WTC11 (cell line): ENCODE data around the gene COL25A1. TPM values are rescaled to one million over a fixed set of nuclear protein-coding genes. Genes with fewer than 3 reads are reported as not detected.

Source experiments
- ATAC-seq: fragments of 200-7000 bp; cut with Tn5 transposase; 2 replicates; pipeline ENCODE4 v1.10.0; 2021; ENCODE audit warnings: mild to moderate bottlenecking, moderate library complexity
- CTCF ChIA-PET: fragments of 300-600 bp; sonication (Branson Sonifier 250); formaldehyde crosslinking; loops from one replicate; lab custom pipeline; 2021; ENCODE audit warnings: antibody characterized with exemption; lab: Charles Lee
- POLR2A ChIA-PET: fragments of 350-600 bp; sonication (Branson Sonifier 250); formaldehyde crosslinking; loops from one replicate; lab custom pipeline; 2021; ENCODE audit warnings: antibody characterized with exemption; lab: Charles Lee
- DNase-seq: peaks from one replicate; pipeline ENCODE4 v3.0.0; 2021; ENCODE audit warnings: low spot score
- H3K27ac Mint-ChIP-seq: 2 replicates; pipeline ENCODE4 v1.8.0; 2021; ENCODE audit warnings: mixed read lengths
- H3K27me3 Mint-ChIP-seq: 2 replicates; pipeline ENCODE4 v1.8.0; 2021; ENCODE audit warnings: low read depth, mild to moderate bottlenecking, moderate library complexity, mixed read lengths
- H3K36me3 Mint-ChIP-seq: 2 replicates; pipeline ENCODE4 v1.8.0; 2021; ENCODE audit warnings: mixed read lengths
- H3K4me1 Mint-ChIP-seq: 2 replicates; pipeline ENCODE4 v1.8.0; 2022; ENCODE audit warnings: mixed read lengths
- H3K4me3 Mint-ChIP-seq: 2 replicates; pipeline ENCODE4 v1.8.0; 2021; ENCODE audit warnings: mild to moderate bottlenecking, moderate library complexity, mixed read lengths
- H3K9me3 Mint-ChIP-seq: 2 replicates; pipeline ENCODE4 v1.8.0; 2021; ENCODE audit warnings: mixed read lengths
- CREB1 ChIP-seq: sonication (generic); formaldehyde crosslinking; IDR thresholded peaks from 2 replicates; pipeline ENCODE4 v1.8.0; 2023; ENCODE audit warnings: mild to moderate bottlenecking, missing genetic modification reagents
- ELF4 ChIP-seq: sonication (generic); formaldehyde crosslinking; IDR thresholded peaks from 2 replicates; pipeline ENCODE4 v1.8.1; 2022; ENCODE audit warnings: low read depth, mild to moderate bottlenecking, moderate library complexity, missing genetic modification reagents
- EMX1 ChIP-seq: fragments of 250-450 bp; sonication (Bioruptor Pico); IDR thresholded peaks from 2 replicates; pipeline ENCODE4 v1.8.0; 2021; ENCODE audit warnings: mild to moderate bottlenecking
- ETV6 ChIP-seq: sonication (generic); formaldehyde crosslinking; IDR thresholded peaks from 2 replicates; pipeline ENCODE4 v1.8.1; 2022; ENCODE audit warnings: mild to moderate bottlenecking, missing genetic modification reagents
- FOXJ3 ChIP-seq: sonication (generic); formaldehyde crosslinking; IDR thresholded peaks from 2 replicates; pipeline ENCODE4 v1.9.0; 2021; ENCODE audit warnings: missing genetic modification reagents, mild to moderate bottlenecking, borderline replicate concordance
- KAT7 ChIP-seq: sonication (generic); formaldehyde crosslinking; IDR thresholded peaks from 2 replicates; pipeline ENCODE4 v1.8.1; 2023; ENCODE audit warnings: missing genetic modification reagents, mild to moderate bottlenecking, borderline replicate concordance
- PRRX2 ChIP-seq: fragments of 250-450 bp; sonication (Bioruptor Pico); IDR thresholded peaks from 2 replicates; pipeline ENCODE4 v1.8.0; 2021; ENCODE audit warnings: mild to moderate bottlenecking
- SMAD3 ChIP-seq: sonication (generic); formaldehyde crosslinking; IDR thresholded peaks from 2 replicates; pipeline ENCODE4 v1.8.0; 2022; ENCODE audit warnings: missing genetic modification reagents, mild to moderate bottlenecking, borderline replicate concordance
- SOX15 ChIP-seq: fragments of 250-450 bp; sonication (Bioruptor Pico); IDR thresholded peaks from 2 replicates; pipeline ENCODE4 v1.9.0; 2021; ENCODE audit warnings: mild to moderate bottlenecking
- TCF7 ChIP-seq: sonication (generic); formaldehyde crosslinking; IDR thresholded peaks from 2 replicates; pipeline ENCODE4 v1.8.0; 2022; ENCODE audit warnings: mild to moderate bottlenecking, low read depth, missing genetic modification reagents, moderate library complexity
- TP53 ChIP-seq: sonication (generic); formaldehyde crosslinking; IDR thresholded peaks from 2 replicates; pipeline ENCODE4 v1.8.1; 2023; ENCODE audit warnings: mild to moderate bottlenecking, missing genetic modification reagents
- ZBTB21 ChIP-seq: sonication (generic); formaldehyde crosslinking; IDR thresholded peaks from 2 replicates; pipeline ENCODE4 v1.8.1; 2023; ENCODE audit warnings: mild to moderate bottlenecking, missing genetic modification reagents, borderline replicate concordance
- ZNF121 ChIP-seq: sonication (generic); formaldehyde crosslinking; IDR thresholded peaks from 2 replicates; pipeline ENCODE4 v1.8.0; 2023; ENCODE audit warnings: missing genetic modification reagents
- ZNF138 ChIP-seq: sonication (generic); formaldehyde crosslinking; conservative IDR thresholded peaks from 2 replicates; pipeline ENCODE4 v1.8.1; 2022; ENCODE audit warnings: mild to moderate bottlenecking, moderate library complexity, missing genetic modification reagents
- ZNF219 ChIP-seq: sonication (generic); formaldehyde crosslinking; IDR thresholded peaks from 2 replicates; pipeline ENCODE4 v1.8.0; 2023; ENCODE audit warnings: missing genetic modification reagents, mild to moderate bottlenecking, borderline replicate concordance
- ZNF263 ChIP-seq: sonication (generic); formaldehyde crosslinking; IDR thresholded peaks from 2 replicates; pipeline ENCODE4 v1.8.1; 2022; ENCODE audit warnings: low read depth, mild to moderate bottlenecking, moderate library complexity, missing genetic modification reagents
- ZNF396 ChIP-seq: fragments of 250-450 bp; sonication (Bioruptor Pico); IDR thresholded peaks from 2 replicates; pipeline ENCODE4 v1.8.0; 2021; ENCODE audit warnings: mild to moderate bottlenecking, moderate library complexity, borderline replicate concordance
- ZNF423 ChIP-seq: fragments of 250-450 bp; sonication (Bioruptor Pico); IDR thresholded peaks from 2 replicates; pipeline ENCODE4 v2.1.2; 2022; ENCODE audit warnings: mild to moderate bottlenecking, moderate library complexity
- total RNA-seq: library from RNA; stranded (reverse); gene quantifications from 3 replicates; pipeline ENCODE4 v1.2.3, GENCODE V29; 2021
- TF ChIP-seq, protein P1 (sequence below): sonication (generic); formaldehyde crosslinking; IDR thresholded peaks from 2 replicates; pipeline ENCODE4 v1.8.1; 2022; ENCODE audit warnings: low read depth, mild to moderate bottlenecking, moderate library complexity, missing genetic modification reagents, borderline replicate concordance
- TF ChIP-seq, protein P2 (sequence below): sonication (generic); formaldehyde crosslinking; IDR thresholded peaks from 2 replicates; pipeline ENCODE4 v1.8.1; 2023; ENCODE audit warnings: mild to moderate bottlenecking, missing genetic modification reagents
- TF ChIP-seq, protein P3 (sequence below): fragments of 250-450 bp; sonication (Bioruptor Pico); IDR thresholded peaks from 2 replicates; pipeline ENCODE4 v1.9.0; 2021; ENCODE audit warnings: mild to moderate bottlenecking
- TF ChIP-seq, protein P4 (sequence below): sonication (generic); formaldehyde crosslinking; IDR thresholded peaks from 2 replicates; pipeline ENCODE4 v1.8.0; 2023; ENCODE audit warnings: mild to moderate bottlenecking, missing genetic modification reagents
- TF ChIP-seq, protein P5 (sequence below): sonication (generic); formaldehyde crosslinking; IDR thresholded peaks from 2 replicates; pipeline ENCODE4 v1.8.0; 2022; ENCODE audit warnings: mild to moderate bottlenecking, missing genetic modification reagents
- TF ChIP-seq, protein P6 (sequence below): sonication (generic); formaldehyde crosslinking; IDR thresholded peaks from 2 replicates; pipeline ENCODE4 v1.8.1; 2022; ENCODE audit warnings: mild to moderate bottlenecking, missing genetic modification reagents, moderate library complexity, borderline replicate concordance
- TF ChIP-seq, protein P7 (sequence below): sonication (generic); formaldehyde crosslinking; conservative IDR thresholded peaks from 2 replicates; pipeline ENCODE4 v1.8.1; 2022; ENCODE audit warnings: mild to moderate bottlenecking, missing genetic modification reagents
- TF ChIP-seq, protein P8 (sequence below): sonication (generic); formaldehyde crosslinking; IDR thresholded peaks from 2 replicates; pipeline ENCODE4 v1.8.0; 2023; ENCODE audit warnings: missing genetic modification reagents
- TF ChIP-seq, protein P9 (sequence below): sonication (generic); formaldehyde crosslinking; IDR thresholded peaks from 2 replicates; pipeline ENCODE4 v1.8.1; 2023; ENCODE audit warnings: mild to moderate bottlenecking, moderate library complexity, missing genetic modification reagents

Gene COL25A1
- total RNA-seq, 1 experiment from 2014 or later, result 6.6 TPM

DNA sequence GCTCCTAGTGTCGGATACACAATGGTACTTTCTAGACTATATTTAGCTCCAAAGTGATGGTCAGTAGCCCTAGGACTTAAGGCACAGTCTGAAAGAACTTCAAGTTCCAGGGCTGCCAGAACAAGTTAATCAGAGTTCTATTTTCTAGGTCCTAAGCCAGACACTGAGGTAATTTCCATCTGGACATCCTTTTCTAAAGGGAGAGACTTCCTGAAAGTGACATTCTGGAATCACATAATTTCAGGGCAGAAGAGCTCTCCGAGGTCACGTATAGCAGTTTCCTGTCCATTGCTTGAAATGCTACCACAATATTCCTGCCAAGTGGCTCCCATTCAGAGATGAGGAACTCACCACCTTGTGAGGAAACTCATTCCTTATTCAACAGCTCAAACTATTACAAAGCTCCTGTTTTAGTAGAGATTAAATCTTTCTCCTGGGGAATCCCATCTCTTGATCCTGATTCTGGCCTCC lies 117.9 kb downstream of the COL25A1 start:
- H3K36me3 Mint-ChIP-seq, result peaks cover 10% of the 10 kb centered on the region

DNA sequence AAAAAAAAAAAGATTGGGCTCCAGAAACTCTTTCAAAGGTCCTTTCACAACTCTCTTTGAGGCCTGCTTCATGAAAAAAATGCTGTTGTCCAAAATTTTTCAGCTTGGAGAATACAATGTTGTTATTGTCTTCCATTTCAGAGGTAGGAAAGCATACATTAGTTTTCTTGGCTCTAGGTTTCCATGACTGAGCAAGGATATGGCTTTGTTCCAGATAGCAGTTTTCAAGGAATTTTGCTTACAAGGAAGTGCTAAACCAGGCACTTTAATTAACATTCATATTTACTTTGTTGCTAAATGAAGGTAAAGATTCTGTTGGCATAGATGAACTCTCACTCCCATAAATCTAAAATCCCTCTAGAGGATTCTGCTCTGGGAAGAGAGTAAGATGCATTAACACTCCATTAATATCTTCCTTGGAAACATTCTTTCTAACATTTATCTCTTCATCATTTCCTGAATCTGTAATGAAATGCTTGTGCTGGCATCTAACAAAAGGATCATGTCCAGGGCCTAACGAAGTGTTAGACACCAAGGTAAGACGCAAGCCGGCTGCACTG lies 118.4 kb downstream of the COL25A1 start:
- DNase-seq, result no peak
- POLR2A ChIA-PET, result no interaction called here
- no peak overlapping the region for H3K4me3 Mint-ChIP-seq
- H3K4me1 Mint-ChIP-seq, result peaks cover 57% of the 10 kb centered on the region
- no peak overlapping the region for H3K27ac Mint-ChIP-seq
- H3K27me3 Mint-ChIP-seq, result peaks cover 10% of the 10 kb centered on the region
- ATAC-seq, result no peak
- peaks cover 10% of the 10 kb centered on the region for H3K36me3 Mint-ChIP-seq
- CTCF ChIA-PET, result no interaction called here
- peaks cover 8% of the 10 kb centered on the region for H3K9me3 Mint-ChIP-seq
- TF ChIP-seq EMX1, result no peak
- no peak for TF ChIP-seq ZNF121 (CRISPR knock-in tag)
- TF ChIP-seq, protein P1, sequence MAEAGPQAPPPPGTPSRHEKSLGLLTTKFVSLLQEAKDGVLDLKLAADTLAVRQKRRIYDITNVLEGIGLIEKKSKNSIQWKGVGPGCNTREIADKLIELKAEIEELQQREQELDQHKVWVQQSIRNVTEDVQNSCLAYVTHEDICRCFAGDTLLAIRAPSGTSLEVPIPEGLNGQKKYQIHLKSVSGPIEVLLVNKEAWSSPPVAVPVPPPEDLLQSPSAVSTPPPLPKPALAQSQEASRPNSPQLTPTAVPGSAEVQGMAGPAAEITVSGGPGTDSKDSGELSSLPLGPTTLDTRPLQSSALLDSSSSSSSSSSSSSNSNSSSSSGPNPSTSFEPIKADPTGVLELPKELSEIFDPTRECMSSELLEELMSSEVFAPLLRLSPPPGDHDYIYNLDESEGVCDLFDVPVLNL (CRISPR knock-in tag), result no peak
- no peak for TF ChIP-seq PRRX2
- TF ChIP-seq FOXJ3 (CRISPR knock-in tag), result no peak
- TF ChIP-seq ZNF219 (CRISPR knock-in tag), result no peak
- TF ChIP-seq, protein P2, sequence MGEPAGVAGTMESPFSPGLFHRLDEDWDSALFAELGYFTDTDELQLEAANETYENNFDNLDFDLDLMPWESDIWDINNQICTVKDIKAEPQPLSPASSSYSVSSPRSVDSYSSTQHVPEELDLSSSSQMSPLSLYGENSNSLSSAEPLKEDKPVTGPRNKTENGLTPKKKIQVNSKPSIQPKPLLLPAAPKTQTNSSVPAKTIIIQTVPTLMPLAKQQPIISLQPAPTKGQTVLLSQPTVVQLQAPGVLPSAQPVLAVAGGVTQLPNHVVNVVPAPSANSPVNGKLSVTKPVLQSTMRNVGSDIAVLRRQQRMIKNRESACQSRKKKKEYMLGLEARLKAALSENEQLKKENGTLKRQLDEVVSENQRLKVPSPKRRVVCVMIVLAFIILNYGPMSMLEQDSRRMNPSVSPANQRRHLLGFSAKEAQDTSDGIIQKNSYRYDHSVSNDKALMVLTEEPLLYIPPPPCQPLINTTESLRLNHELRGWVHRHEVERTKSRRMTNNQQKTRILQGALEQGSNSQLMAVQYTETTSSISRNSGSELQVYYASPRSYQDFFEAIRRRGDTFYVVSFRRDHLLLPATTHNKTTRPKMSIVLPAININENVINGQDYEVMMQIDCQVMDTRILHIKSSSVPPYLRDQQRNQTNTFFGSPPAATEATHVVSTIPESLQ (CRISPR knock-in tag), result no peak
- no peak for TF ChIP-seq ELF4 (CRISPR knock-in tag)
- TF ChIP-seq, protein P3, sequence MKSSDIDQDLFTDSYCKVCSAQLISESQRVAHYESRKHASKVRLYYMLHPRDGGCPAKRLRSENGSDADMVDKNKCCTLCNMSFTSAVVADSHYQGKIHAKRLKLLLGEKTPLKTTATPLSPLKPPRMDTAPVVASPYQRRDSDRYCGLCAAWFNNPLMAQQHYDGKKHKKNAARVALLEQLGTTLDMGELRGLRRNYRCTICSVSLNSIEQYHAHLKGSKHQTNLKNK, result no peak

More for the DNA sequence above, 117.9 kb downstream of the COL25A1 start:
- POLR2A ChIA-PET, result no interaction called here
- Mint-ChIP-seq H3K27me3 (peaks cover 10% of the 10 kb centered on the region), H3K4me1 (peaks cover 52% of the 10 kb centered on the region), H3K27ac (no peak overlapping the region), H3K9me3 (peaks cover 8% of the 10 kb centered on the region), H3K4me3 (no peak overlapping the region)
- CTCF ChIA-PET, result no interaction called here
- DNase-seq (no peak), ATAC-seq (no peak)
- no peak for TF ChIP-seq ETV6
- TF ChIP-seq KAT7 (CRISPR knock-in tag), result no peak
- no peak for TF ChIP-seq CREB1 (CRISPR knock-in tag)
- TF ChIP-seq, protein P4, sequence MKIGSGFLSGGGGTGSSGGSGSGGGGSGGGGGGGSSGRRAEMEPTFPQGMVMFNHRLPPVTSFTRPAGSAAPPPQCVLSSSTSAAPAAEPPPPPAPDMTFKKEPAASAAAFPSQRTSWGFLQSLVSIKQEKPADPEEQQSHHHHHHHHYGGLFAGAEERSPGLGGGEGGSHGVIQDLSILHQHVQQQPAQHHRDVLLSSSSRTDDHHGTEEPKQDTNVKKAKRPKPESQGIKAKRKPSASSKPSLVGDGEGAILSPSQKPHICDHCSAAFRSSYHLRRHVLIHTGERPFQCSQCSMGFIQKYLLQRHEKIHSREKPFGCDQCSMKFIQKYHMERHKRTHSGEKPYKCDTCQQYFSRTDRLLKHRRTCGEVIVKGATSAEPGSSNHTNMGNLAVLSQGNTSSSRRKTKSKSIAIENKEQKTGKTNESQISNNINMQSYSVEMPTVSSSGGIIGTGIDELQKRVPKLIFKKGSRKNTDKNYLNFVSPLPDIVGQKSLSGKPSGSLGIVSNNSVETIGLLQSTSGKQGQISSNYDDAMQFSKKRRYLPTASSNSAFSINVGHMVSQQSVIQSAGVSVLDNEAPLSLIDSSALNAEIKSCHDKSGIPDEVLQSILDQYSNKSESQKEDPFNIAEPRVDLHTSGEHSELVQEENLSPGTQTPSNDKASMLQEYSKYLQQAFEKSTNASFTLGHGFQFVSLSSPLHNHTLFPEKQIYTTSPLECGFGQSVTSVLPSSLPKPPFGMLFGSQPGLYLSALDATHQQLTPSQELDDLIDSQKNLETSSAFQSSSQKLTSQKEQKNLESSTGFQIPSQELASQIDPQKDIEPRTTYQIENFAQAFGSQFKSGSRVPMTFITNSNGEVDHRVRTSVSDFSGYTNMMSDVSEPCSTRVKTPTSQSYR (CRISPR knock-in tag), result no peak
- TF ChIP-seq TP53 (CRISPR knock-in tag), result no peak
- no peak for TF ChIP-seq ZBTB21 (CRISPR knock-in tag)
- no peak for TF ChIP-seq ZNF423
- no peak for TF ChIP-seq ZNF396 (CRISPR knock-in tag)
- no peak for TF ChIP-seq SMAD3 (CRISPR knock-in tag)
- TF ChIP-seq, protein P5, sequence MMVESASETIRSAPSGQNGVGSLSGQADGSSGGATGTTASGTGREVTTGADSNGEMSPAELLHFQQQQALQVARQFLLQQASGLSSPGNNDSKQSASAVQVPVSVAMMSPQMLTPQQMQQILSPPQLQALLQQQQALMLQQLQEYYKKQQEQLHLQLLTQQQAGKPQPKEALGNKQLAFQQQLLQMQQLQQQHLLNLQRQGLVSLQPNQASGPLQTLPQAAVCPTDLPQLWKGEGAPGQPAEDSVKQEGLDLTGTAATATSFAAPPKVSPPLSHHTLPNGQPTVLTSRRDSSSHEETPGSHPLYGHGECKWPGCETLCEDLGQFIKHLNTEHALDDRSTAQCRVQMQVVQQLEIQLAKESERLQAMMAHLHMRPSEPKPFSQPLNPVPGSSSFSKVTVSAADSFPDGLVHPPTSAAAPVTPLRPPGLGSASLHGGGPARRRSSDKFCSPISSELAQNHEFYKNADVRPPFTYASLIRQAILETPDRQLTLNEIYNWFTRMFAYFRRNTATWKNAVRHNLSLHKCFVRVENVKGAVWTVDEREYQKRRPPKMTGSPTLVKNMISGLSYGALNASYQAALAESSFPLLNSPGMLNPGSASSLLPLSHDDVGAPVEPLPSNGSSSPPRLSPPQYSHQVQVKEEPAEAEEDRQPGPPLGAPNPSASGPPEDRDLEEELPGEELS (CRISPR knock-in tag), result no peak
- TF ChIP-seq SOX15 (CRISPR knock-in tag), result no peak
- TF ChIP-seq, protein P6, sequence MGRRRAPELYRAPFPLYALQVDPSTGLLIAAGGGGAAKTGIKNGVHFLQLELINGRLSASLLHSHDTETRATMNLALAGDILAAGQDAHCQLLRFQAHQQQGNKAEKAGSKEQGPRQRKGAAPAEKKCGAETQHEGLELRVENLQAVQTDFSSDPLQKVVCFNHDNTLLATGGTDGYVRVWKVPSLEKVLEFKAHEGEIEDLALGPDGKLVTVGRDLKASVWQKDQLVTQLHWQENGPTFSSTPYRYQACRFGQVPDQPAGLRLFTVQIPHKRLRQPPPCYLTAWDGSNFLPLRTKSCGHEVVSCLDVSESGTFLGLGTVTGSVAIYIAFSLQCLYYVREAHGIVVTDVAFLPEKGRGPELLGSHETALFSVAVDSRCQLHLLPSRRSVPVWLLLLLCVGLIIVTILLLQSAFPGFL (CRISPR knock-in tag), result no peak
- TF ChIP-seq, protein P7, sequence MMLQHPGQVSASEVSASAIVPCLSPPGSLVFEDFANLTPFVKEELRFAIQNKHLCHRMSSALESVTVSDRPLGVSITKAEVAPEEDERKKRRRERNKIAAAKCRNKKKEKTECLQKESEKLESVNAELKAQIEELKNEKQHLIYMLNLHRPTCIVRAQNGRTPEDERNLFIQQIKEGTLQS, result no peak
- no peak for TF ChIP-seq TCF7
- no peak for TF ChIP-seq ZNF263
- TF ChIP-seq, protein P8, sequence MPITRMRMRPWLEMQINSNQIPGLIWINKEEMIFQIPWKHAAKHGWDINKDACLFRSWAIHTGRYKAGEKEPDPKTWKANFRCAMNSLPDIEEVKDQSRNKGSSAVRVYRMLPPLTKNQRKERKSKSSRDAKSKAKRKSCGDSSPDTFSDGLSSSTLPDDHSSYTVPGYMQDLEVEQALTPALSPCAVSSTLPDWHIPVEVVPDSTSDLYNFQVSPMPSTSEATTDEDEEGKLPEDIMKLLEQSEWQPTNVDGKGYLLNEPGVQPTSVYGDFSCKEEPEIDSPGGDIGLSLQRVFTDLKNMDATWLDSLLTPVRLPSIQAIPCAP (CRISPR knock-in tag), result no peak
- TF ChIP-seq, protein P9, sequence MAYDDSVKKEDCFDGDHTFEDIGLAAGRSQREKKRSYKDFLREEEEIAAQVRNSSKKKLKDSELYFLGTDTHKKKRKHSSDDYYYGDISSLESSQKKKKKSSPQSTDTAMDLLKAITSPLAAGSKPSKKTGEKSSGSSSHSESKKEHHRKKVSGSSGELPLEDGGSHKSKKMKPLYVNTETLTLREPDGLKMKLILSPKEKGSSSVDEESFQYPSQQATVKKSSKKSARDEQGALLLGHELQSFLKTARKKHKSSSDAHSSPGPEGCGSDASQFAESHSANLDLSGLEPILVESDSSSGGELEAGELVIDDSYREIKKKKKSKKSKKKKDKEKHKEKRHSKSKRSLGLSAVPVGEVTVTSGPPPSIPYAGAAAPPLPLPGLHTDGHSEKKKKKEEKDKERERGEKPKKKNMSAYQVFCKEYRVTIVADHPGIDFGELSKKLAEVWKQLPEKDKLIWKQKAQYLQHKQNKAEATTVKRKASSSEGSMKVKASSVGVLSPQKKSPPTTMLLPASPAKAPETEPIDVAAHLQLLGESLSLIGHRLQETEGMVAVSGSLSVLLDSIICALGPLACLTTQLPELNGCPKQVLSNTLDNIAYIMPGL (CRISPR knock-in tag), result no peak
- no peak for TF ChIP-seq ZNF138 (CRISPR knock-in tag)
